Measurements from ENCODE around the gene COL4A5.
"Not testable (repeated sequence)": the region's sequence is repeated elsewhere in the genome, so short reads cannot be mapped to it uniquely, and the experiment has no call there.

Gene COL4A5

DNA sequence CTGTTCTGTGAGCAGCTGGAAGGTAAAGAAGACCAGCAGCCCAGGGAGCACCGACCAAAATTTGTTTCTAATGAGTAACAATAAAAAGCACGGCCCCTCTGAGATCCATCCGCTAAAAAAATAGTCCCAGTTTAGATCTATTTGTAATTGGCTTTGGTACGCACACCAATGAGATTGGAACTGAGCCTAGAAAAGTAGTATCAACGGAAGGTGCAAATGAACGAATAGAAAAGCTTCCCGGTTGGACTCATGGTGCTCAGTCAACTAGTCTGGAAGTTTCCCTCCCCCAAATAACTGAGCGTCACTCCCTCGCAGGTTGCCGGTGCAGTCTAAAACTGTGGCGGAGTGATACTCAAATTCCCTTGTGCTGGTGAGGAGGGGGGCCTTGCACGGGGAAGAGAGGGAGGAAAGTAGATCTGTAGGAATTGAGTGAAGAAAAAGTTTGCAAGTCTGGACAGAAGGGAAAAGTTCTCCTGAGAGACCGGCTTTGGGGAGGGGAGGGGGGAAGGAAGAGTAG, at the start of gene COL4A5:
COL4A5 (plus strand) TSS at position 413 of the 517 bp plus-strand sequence. CDS start 288 bp downstream, outside the sequence.
- DNase-seq, result peak; percentile 52

DNA sequence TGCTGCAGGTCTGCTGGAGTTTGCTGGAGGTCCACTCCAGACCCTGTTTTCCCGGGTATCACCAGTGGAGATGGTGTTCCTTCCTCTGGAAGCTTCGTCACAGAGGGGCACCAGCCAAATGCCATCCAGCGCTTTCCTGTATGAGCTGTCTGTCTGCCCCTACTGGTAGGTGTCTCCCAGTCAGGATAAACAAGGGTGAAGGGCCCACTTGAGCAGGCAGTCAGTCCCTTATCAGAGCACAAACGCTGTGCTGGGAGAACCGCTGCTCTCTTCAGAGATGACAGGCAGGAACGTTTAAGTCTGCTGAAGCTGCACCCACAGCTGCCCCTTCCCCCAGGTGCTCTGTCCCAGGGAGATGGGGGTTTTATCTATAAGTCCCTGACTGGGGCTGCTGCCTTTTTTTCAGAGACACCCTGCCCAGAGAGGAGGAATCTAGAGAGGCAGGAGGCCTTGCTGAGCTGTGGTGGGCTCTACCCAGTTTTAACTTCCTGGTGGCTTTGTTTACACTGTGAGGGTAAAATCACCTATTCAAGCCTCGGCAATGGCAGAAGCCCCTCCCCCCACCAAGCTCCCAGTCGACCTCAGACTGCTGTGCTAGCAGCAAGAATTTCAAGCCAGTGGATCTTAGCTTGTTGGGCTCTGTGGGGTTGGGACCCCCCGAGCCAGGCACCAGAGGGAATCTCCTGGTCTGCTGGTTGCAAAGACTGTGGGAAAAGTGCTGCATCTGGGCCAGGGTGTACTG, 48.5 kb upstream of the COL4A5 start:
- not testable (repeated sequence) for DNase-seq

DNA sequence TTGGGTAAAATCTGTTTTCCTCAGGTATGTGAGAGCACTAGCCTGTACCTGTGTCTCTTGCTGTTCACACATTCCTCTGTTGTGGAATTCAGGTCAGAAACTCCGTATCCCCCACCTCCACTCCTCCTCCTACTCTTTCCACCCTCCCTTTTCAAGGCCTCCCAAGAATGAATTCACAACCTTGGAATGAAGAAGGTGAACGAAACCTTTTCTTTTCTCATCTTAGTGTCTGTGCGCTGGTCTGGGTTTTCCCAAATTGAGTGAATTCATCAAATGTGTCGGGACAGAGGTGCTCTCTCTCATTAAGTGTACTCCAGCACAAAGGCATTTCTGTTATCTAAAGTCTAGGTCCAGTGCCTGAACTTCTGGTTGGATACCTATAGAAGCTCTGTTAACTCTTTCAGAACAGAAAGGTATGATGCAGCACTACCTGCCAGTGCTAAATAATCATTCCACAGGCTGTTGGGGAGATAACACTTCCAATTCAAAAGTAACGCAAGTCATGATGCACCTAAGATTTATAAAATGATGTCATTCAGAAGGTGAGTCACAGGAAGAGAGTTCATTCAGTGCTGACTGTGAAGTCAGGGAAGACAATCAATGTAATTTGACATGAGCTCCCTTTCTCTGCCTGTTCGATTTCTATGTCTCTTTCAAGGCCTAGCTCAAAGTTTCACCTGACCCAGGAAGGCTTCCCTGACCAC, 43.3 kb upstream of the COL4A5 start:
- DNase-seq, result no peak

DNA sequence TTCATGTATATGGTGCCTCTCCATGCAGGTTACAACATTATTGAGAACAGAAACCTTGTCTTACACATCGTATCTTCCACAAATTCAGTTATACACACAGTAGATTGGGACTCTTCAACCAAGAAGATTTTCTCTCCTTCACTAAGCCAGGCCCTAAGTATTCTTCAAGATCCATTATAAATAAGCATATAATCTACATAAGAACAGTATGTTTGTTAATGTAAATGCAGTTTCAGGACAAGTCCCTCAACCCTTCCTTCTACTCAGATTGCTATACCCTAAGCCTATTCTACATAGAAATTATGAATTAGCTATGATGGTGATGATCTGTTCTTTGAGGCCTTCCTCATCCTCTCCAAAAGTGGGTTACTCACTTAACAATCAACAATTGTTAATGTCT, 42.7 kb upstream of the COL4A5 start:
- no peak for DNase-seq

GRCh38 chrX:108397627-108398391, 41.8 kb upstream of the COL4A5 start:
- DNase-seq, result no peak

DNA sequence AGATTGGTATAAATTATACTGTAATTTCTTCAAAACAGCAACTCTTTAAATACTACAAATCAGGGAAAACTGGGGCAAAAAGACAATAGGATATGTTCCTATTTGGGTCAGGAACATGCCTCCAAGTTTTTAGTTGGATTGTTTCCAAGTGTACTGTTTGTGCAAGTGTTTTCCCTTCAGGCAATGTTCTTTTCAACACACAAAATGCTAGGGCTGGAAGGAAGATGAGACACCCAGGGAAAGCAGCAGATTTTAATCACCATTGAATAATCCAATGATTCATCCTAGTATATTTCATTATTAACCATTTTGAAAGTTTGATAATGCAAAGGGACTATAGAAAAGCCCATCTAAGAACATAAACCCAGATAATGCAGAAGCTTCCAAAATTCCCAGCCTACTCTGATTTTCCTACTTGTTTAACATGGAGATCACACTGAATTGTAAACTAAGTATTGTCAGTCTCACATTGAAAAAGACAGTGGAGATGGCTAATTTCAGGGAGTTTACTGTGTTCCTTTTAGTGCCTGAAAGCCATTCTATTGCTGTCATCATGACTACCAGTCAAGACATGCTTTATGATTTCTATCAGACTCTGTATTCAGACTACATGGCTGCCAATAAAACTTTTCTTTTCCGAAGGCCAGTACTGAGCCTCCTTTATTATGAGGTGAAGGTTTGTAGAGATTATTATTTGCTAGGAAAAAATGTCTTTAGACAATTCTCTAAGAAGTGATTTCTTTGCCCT, 40.0 kb upstream of the COL4A5 start:
- no peak for DNase-seq

DNA sequence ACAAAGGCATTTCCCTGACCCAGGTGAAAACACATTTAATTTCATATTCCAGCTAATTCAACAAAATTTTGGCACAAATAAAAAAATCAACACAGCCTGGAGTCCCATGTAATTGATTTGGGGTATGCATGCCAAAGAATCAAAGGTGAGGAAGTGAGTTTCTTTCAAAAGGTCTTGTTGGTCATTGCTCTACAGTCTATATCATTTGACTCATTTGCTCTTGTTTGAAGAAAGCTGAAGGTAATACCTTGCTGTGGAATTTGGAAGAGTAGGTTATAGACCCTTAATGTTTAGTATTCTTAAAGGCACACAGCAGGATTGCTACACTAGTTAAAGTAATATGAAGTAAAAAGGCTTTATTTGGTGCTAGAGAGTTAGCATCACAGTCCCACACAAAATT, 26.9 kb upstream of the COL4A5 start:
- no peak for DNase-seq

DNA sequence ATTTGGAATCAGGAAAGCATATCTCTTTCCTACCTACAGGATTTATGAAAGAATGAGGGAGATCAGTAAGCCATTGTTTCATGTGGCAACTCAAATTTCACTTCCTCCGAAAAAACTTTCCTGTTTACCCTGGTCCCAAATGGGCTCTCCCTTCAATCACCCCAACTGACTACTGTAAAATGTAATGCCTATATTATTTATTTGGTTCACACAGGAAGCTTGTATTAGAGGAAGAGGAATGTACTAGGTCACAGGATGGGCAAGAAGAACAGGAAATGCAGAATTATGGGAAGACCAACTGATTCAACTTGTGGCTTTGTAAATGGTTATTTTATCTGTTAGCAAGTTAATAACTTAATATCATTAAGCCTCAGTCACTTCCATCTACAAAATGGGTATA, 24.5 kb upstream of the COL4A5 start:
- DNase-seq, result no peak

- DNase-seq, result no peak
Measured at GRCh38 chrX:108415891-108416290, 23.7 kb upstream of the COL4A5 start.

GRCh38 chrX:108417257-108417656, 22.4 kb upstream of the COL4A5 start:
- DNase-seq, result no peak

DNA sequence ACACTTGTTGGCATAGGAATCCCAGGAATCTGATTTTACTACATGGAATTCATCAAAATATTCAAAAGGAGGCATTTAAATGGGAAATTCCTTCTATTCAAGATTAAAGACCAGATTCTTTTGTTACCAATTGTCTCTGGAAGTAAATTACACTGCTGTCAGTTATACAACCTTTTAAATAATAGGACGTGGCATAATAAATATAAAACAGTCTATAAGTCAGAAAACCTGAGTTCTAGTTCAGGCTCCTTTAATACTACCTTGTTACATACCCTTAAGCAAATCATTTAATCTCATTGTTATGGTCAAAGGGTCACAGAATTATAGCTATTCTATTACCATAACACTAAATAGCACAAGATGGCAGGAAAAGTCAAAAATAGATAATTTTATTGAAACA, 20.2 kb upstream of the COL4A5 start:
- no peak for DNase-seq

DNA sequence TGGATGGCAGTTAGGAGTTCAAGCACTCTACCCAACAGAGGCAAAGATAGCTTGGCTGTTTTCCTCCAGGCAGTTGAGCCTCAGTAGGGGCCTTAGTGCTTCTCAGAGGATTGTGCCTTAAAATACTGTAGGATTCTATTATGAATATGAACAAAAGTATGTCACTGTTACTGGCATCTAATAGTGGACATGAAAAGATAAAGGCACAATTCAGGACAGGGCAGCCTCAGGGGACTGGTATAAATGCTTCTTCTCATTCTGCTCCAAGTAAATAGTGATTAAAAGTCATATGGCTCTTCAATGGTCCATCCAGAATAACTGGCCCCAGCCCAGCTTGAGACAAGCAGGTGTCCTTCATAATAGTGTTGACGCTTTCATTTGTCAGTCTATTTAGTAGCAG, 19.2 kb upstream of the COL4A5 start:
- DNase-seq, result no peak

DNA sequence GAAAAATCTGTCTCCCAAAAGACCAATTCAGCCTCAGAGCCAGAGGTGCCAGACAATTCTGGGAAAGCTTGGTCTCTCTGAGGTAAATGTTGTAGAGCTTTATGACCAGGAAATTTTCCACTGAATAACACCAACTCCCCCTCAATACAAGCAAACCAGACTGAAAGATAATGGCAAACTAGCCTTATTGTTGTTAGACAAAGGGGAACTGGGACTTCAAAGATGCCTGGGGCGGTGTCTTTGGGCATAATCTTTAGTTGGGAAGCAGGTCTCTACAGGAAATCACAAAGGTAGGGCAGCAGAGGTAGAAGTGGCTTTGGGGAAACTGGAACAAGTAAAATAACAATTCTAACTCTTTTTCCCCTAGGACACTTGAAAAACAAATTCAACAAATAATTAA, 13.4 kb upstream of the COL4A5 start:
- no peak for DNase-seq

DNA sequence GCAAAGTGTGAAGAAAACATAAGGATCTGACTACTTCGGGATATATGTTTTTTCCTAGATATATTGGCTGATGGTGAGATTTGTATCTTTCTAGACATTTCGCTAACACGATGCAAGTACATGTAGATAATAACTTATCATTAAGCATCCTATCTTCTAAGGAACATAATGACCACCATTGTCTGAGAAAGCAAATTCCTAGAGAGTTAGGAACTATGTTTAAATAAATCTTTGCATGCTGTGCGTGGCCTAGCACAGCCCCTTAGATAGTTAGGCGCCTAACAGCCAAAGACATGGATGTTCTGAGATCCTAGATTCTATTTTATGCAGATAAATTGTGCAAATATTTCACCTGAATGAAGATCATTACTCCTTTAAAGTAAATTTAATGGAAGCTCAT, 4.4 kb upstream of the COL4A5 start:
- no peak for DNase-seq

GRCh38 chrX:108437349-108438109, 2.1 kb upstream of the COL4A5 start:
- no peak for DNase-seq

DNA sequence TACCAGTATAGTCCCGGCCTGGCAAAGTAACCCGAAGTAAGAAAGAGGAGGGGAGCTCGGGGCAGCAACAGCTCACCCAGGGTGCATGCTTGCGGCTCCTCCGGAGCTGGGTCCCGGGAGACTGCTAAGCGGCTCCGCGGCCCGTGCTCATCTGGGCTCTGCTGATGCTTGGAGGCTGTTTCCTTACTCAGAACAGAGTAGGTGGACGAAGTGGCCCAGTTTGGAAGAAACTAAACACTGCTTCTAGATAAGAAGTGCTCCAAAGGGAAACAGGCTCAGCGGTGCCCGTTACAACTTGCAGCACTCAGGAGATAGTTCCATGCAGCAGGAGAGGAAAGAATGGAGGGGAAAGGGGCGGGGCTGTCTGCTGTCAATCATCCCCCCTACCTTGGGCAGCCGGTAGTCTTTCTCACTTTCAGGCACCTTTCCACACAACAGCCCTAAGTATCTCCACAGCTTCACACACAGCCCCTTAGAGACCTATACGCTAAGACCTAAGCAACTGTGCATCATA, 1.5 kb upstream of the COL4A5 start, which contains the start of gene COL4A6:
COL4A6 (minus strand) TSS at position 313 of the 514 bp plus-strand sequence; CDS start at position 87, 226 bp downstream.
- no peak for DNase-seq

GRCh38 chrX:108439961-108440696, 491 bp downstream of the COL4A5 start:
- DNase-seq, result no peak

GRCh38 chrX:108442901-108443464, 3.3 kb downstream of the COL4A5 start:
- no peak for DNase-seq

DNA sequence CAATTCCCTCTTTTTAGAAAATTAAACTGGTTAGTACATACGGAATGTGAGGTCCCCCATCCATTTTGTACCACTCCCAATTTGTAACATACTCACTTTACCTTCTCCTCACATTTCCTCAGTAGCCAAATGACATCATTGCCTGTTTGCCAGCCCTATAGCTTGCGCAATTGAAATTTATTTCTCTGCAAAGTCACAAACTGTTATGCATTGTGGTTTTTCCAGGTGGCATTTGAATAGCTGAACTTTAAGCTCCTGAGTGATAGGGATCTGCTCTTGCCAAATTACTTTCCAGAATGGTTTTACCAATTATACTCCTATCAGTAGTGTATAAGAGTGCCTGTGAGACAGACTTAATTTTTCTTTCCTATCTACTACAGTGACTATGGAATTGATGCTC, 7.7 kb downstream of the COL4A5 start:
- DNase-seq, result no peak

DNA sequence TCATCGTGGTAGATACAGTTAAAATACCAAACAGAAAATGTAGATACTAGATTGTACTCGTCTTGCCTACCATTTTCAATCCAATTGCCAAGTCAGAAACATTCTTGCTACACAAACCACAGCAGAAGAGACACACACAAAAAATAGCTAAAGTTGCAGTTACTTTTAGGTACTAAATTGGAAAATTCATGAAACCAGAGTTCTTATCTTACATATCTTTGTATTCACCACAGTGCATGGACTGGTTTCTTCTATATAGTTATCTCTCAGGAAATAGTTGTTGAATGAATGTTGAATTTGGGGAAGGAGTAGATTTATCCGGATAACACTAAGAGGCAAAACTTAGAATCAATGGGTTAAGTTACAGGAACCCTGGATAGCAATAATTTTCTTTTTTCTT, 14.2 kb downstream of the COL4A5 start:
- no peak for DNase-seq

Measured in NCI-H1105 (cell line).